ENCODE results near the gene CDK19. TPM values are rescaled to one million over a fixed set of nuclear protein-coding genes. Genes with fewer than 3 reads are reported as not detected.

CDK19 gene
- polyA plus RNA-seq, 1 donor from 2014 or later = 40.7 TPM

GRCh38 chr6:110828396-110828795 lies 13.1 kb upstream of the CDK19 start:
- no peaks in the 10 kb centered on the region for H3K79me2 ChIP-seq (replicated peaks; ENCODE audit: insufficient read depth, low read length)
- no peak overlapping the region for H3K4me2 ChIP-seq (ENCODE audit: low read length)
- H3K27me3 ChIP-seq (ENCODE audit: insufficient read depth, low read depth, low read length) = no peaks in the 10 kb centered on the region
- H3K9me3 ChIP-seq (ENCODE audit: low read length) = no peaks in the 10 kb centered on the region
- H4K20me1 ChIP-seq (ENCODE audit: insufficient read depth) = no peaks in the 10 kb centered on the region
- TF ChIP-seq RAD21 (conservative IDR thresholded peaks at IDR 0.05) (no peak), TAF1 (IDR thresholded peaks at IDR 0.05; ENCODE audit: low read depth) (no peak)
- TF ChIP-seq, protein P1, sequence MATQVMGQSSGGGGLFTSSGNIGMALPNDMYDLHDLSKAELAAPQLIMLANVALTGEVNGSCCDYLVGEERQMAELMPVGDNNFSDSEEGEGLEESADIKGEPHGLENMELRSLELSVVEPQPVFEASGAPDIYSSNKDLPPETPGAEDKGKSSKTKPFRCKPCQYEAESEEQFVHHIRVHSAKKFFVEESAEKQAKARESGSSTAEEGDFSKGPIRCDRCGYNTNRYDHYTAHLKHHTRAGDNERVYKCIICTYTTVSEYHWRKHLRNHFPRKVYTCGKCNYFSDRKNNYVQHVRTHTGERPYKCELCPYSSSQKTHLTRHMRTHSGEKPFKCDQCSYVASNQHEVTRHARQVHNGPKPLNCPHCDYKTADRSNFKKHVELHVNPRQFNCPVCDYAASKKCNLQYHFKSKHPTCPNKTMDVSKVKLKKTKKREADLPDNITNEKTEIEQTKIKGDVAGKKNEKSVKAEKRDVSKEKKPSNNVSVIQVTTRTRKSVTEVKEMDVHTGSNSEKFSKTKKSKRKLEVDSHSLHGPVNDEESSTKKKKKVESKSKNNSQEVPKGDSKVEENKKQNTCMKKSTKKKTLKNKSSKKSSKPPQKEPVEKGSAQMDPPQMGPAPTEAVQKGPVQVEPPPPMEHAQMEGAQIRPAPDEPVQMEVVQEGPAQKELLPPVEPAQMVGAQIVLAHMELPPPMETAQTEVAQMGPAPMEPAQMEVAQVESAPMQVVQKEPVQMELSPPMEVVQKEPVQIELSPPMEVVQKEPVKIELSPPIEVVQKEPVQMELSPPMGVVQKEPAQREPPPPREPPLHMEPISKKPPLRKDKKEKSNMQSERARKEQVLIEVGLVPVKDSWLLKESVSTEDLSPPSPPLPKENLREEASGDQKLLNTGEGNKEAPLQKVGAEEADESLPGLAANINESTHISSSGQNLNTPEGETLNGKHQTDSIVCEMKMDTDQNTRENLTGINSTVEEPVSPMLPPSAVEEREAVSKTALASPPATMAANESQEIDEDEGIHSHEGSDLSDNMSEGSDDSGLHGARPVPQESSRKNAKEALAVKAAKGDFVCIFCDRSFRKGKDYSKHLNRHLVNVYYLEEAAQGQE (IDR thresholded peaks at IDR 0.05; ENCODE audit: borderline replicate concordance) = no peak
- no peak overlapping the region for H3K4me3 ChIP-seq (ENCODE audit: low read length)
- H3K9me2 ChIP-seq (ENCODE audit: insufficient read depth, low read length) = no peaks in the 10 kb centered on the region
- no peaks in the 10 kb centered on the region for H3K36me3 ChIP-seq (ENCODE audit: insufficient read depth, low read length)
- H3K9ac ChIP-seq (ENCODE audit: low read length) = no peak overlapping the region
- no peak overlapping the region for H2AFZ ChIP-seq (ENCODE audit: low read depth, low read length)
- H3K27ac ChIP-seq (ENCODE audit: low read length) = no peak overlapping the region
- no peaks in the 10 kb centered on the region for H3F3A ChIP-seq (ENCODE audit: insufficient read depth, low read length, poor library complexity, severe bottlenecking)

DNA sequence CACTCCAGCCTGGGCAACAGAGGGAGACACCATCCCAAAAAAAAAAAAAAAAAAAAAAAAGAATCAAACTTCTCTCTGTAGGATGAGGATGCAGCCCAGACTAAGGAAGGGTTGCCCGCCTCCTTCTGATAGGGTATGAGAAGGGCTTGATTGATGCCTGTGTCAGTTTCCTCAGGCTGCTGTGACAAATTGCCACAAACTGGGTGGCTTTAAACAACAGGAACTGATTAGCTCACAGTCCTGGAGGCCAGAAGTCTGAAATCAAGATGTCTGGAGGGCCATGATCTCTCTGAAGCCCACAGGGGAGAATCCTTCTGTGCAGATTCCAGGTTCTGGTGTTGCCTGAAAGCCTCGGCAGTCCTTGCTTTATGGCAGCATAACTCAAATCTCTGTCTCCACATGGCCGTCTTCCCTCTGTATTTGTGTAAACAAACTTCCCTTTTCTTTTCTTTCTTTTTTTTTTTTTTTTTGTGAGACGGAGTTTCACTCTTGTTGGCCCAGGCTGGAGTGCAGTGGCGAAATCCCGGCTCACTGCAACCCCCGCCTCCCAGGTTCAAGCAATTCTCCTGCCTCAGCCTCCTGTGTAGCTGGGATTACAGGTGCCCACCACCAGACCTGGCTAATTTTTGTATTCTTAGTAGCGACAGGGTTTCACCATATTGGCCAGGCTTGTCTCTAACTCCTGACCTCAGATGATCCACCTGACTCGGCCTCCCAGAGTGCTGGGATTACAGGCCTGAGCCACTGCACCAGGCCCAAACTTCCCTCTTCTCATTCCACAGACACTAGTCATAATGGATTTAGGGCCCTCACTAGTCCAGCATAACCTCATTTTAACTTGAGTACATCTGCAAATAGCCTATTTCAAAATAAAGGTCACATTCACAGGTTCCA lies 11.2 kb upstream of the CDK19 start:
- no peak overlapping the region for H2AFZ ChIP-seq (ENCODE audit: low read depth, low read length)
- H3K4me2 ChIP-seq (ENCODE audit: low read length) = no peak overlapping the region
- no peak overlapping the region for H3K9ac ChIP-seq (ENCODE audit: low read length)
- H3F3A ChIP-seq (ENCODE audit: insufficient read depth, low read length, poor library complexity, severe bottlenecking) = no peaks in the 10 kb centered on the region
- H3K27ac ChIP-seq (ENCODE audit: low read length) = no peak overlapping the region
- no peaks in the 10 kb centered on the region for H3K79me2 ChIP-seq (replicated peaks; ENCODE audit: insufficient read depth, low read length)
- H3K9me2 ChIP-seq (ENCODE audit: insufficient read depth, low read length) = no peaks in the 10 kb centered on the region
- no peaks in the 10 kb centered on the region for H3K9me3 ChIP-seq (ENCODE audit: low read length)
- no peak overlapping the region for H3K4me3 ChIP-seq (ENCODE audit: low read length)
- no peaks in the 10 kb centered on the region for H4K20me1 ChIP-seq (ENCODE audit: insufficient read depth)
- no peaks in the 10 kb centered on the region for H3K27me3 ChIP-seq (ENCODE audit: insufficient read depth, low read depth, low read length)
- H3K36me3 ChIP-seq (ENCODE audit: insufficient read depth, low read length) = no peaks in the 10 kb centered on the region
- TF ChIP-seq SMC3 (conservative IDR thresholded peaks at IDR 0.05; ENCODE audit: poor library complexity) = no peak
- no peak for TF ChIP-seq TAF1 (IDR thresholded peaks at IDR 0.05; ENCODE audit: low read depth)
- no peak for TF ChIP-seq EP300 (conservative IDR thresholded peaks at IDR 0.05; ENCODE audit: poor library complexity, severe bottlenecking)
- TF ChIP-seq, protein P1 (IDR thresholded peaks at IDR 0.05; ENCODE audit: borderline replicate concordance) = no peak
- TF ChIP-seq, protein P2, sequence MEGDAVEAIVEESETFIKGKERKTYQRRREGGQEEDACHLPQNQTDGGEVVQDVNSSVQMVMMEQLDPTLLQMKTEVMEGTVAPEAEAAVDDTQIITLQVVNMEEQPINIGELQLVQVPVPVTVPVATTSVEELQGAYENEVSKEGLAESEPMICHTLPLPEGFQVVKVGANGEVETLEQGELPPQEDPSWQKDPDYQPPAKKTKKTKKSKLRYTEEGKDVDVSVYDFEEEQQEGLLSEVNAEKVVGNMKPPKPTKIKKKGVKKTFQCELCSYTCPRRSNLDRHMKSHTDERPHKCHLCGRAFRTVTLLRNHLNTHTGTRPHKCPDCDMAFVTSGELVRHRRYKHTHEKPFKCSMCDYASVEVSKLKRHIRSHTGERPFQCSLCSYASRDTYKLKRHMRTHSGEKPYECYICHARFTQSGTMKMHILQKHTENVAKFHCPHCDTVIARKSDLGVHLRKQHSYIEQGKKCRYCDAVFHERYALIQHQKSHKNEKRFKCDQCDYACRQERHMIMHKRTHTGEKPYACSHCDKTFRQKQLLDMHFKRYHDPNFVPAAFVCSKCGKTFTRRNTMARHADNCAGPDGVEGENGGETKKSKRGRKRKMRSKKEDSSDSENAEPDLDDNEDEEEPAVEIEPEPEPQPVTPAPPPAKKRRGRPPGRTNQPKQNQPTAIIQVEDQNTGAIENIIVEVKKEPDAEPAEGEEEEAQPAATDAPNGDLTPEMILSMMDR (IDR thresholded peaks at IDR 0.05; ENCODE audit: poor library complexity, severe bottlenecking) = no peak
- no peak for TF ChIP-seq RAD21 (conservative IDR thresholded peaks at IDR 0.05)
- no peak for TF ChIP-seq POLR2AphosphoS5 (IDR thresholded peaks at IDR 0.05)
- TF ChIP-seq EZH2 (IDR thresholded peaks at IDR 0.05; ENCODE audit: borderline replicate concordance, insufficient read depth, low read length, poor library complexity, severe bottlenecking) = no peak
- no peak for TF ChIP-seq MXI1 (conservative IDR thresholded peaks at IDR 0.05; ENCODE audit: poor library complexity, severe bottlenecking)

All from neural cell (in vitro differentiated cells).